Measurements from ENCODE around the gene DNAJB4.
"Not testable (repeated sequence)": the region's sequence is repeated elsewhere in the genome, so short reads cannot be mapped to it uniquely, and the experiment has no call there.

DNAJB4 gene

DNA sequence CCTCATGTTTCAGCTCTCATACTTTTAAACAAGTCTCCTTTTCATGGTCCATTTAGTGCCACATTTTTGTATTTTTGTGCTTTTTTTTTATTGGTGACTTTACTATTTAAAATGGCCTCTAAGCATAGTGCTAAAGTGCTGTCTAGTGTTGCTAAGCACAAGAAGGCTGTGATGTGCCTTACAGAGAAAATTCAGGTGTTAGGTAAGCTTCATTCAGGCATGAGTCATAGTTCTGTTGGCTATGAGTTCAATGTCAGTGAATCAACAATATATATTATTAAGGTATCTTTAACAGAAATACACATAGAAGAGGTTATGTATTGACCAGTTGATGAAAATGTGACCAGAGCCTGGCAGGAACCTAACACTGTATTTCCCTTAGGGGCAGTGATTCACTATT, 13.1 kb upstream of the DNAJB4 start:
- DNase-seq = no peak

DNA sequence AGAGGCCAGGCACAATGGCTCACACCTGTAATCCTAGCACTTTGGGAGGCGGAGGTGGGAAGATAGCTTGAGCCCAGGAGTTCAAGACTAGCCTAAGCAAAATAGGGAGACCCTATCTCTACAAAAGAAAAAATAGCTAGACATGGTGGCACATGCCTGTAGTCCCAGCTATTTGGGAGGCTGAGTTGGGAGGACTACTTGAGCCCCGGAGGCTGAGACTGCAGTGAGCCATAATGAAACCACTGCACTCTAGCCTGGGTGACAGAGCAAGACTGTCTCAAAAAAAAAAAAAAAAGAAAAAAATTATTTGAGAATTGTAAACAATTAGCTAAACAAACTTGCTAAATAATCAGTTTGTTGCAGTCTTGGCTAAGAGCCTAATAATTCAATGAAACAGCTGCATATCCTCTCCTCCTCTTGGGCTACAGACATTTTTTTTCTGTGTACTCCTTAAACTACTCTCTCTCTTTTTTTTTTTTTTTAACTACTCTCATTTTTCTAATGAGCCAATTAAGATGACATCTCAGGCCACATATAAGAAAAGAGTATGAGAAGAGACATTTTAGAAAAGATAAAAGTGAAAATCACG, 10.5 kb upstream of the DNAJB4 start:
- no peak for DNase-seq

DNA sequence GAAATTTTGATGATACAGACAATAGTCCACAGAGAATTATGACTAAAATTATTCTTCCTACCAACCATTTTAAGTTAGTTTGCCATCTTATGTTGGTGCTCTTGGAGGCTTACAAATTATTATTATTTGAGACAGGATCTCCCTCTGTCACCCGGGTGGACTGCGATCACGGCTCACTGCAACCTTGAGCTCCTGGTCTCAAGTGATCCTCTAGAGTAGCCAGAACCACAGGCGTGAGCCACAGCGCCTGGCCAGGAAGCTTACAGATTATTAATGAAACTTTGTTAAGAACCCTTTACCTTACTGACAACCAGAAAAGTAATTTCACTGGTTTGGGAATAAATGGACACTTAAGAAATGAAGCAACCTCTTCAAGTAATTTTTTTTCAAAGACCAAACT, 8.0 kb upstream of the DNAJB4 start:
- DNase-seq = no peak

DNA sequence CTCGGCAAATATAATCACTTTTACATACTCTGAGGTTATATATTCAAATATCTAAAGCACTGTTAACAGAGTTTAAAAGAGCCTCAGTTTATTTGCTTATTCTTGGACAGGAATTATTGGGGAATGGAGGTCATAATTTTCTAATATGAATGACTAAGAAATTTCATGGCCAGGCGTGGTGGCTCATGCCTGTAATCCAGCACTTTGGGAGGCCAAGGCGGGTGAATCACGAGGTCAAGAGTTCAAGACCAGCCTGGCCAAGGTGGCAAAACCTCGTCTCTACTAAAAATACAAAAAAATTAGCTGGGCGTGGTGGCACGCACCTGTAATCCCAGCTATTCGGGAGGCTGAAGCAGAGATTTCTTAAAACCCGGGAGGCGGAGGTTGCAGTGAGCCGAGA, 4.2 kb upstream of the DNAJB4 start:
- DNase-seq = not testable (repeated sequence)

DNA sequence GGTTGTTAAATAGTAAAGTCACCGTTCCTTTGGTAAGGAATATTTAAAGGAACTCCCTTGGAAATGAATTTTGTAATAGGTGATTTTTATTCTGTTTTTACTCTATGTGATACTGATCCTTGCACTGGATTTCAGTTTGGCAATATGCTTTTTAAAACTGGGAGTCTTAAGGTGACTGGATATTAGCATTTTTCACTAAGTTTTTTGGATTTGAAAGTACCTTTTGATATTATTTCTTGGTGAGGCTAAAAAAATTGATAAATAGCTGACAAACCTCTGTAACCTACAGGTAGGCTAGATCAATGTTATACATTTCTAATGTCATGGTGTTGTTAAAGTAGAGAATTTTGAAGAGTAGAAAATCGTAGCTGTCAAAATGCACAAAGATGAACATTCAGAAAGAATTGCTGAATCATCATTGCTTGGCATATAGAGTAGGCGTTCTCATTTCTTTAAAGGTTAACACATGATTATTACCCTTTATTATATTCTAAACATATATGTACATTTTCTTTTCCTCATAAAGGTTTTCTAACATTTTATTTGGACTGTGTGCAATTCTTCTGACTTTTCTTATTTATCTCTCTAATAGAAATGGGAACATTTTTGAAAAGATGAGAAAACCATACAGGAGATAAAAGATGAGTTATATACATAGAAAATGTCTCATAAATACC, 1.5 kb upstream of the DNAJB4 start:
- DNase-seq = no peak

DNA sequence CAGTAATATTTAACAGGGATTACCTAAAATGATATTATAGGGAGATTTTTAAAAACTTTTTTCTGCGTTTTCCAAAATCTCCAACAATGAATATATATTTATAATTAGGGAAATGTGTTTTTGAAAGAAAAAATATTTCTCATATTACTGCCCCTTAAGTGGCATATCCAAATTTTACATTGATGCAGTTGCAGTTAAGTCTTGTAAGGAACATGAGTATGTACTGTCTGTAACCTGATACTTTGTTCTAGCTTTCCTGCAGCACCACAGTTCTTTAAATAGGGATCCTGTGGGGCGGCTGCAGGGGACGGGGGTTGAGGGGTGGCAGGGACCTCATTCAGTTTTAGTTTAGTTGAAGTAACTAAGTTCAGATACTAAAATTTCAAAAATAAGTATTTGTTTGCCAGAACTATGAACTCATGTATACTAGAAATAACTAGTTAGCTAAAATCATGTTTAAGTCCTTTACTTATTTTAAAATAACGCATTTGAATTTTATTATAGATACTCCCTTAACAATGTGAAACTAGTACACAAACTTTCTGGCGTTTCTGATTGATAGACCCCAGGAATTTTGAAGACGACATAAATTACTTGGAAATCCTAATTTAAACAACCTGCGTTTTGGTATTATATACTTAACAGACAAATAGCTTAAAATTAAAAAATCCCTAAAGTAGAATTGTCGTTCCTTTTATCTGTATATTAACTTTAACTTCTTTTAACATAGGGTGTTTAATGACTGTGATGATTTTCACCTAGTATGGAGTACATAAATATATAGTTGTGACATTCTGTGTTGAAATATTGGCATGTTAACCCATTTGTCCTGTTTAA, 639 bp upstream of the DNAJB4 start:
- DNase-seq = peak; percentile 79

DNA sequence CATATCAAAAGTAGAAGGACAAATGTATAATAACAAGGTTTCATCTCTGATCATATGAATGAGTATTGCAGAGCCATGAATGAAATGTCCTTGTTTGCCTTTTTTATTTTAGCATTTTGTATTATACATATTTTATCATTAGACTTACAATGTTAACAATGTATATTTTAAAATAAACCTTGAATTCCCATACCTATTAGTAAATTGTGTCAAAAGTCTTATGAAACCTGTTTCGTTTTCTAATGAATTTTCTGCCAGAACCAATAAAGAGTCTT, 646 bp downstream of the DNAJB4 start:
- no peak for DNase-seq

DNA sequence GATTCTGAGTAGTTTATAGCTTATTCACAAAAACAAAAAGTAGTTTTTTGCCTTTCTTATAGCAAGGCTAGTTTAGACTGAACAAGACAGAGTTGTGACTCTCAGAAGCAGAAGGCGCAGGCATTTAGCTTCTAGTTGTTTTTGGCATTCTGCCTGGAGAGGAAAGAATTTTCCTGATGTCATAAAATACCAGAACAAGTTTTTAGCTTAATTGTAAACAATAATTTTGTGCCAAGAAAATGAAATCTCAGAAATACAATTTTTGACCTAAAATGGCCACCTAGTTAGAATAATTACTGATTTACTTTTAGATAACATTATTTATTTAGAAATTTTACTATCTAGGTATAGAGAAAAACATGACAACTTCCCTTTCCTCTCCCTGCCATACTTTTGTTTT, 1.0 kb downstream of the DNAJB4 start:
- peak; percentile 57 for DNase-seq

DNA sequence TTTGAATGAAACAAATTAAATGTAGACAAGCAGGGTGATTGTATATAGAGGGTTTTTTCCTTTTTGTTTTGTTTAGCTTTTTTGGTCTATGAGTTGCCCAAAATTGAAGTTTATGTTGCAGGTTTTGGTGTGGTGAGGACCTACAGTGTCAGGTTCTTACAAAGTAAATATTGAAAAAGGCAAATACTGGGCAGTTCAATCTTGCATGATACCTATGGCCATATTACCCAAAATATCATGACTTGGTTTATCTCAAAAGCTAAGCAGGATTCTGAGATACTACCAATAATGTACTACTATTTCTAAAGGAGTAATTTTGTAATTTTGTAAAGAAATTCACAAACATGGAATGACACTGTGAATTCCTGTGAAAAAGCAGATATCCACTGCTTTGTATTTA, 1.8 kb downstream of the DNAJB4 start:
- no peak for DNase-seq

DNA sequence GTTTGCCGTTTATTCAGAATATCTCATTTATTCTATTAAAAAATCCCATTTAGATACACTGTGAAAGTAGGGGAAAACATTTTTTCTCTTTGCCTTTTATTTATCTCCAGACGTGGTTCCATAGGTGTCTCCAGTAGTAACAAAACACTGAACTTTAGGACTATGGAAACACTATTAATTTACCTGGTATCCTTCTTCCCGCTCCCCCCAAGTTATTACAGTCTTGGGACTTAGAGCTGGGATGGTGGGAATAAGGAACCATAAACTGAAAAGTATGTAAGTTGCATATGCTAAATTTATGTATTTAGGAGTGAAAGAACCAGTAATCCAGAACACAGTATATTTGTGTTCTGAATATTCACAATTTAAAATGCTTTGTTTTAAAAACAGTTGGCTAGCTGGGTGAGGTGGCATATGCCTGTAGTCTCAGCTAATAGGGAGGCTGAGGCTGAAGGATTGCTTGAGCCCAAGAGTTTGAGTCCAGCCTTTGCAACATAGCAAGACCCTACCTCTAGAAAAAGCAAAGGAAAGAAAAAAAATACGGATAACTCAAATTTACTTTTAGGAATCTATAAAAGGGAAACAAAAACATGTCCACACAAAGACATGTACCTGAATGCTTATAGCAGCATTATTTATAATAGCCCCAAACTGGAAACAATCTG, 3.1 kb downstream of the DNAJB4 start:
- no peak for DNase-seq

DNA sequence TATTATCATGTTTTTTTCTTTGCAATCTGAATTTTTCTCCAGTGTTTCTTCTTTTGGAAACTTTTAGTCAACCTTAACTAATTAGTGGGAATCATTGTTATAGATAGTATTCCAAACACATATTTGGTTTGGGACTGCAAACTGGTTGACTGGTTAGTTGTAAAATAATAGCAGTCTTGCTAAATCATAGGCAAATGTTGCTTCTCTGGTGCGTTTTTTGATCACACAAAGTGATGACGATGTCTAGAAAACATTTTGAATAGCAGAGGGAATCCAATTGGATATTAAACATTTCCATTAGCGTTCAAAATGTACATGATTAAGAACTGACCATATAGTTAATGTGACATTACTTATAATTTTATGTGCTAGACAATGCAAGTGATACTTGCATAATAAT, 4.5 kb downstream of the DNAJB4 start:
- DNase-seq = no peak

DNA sequence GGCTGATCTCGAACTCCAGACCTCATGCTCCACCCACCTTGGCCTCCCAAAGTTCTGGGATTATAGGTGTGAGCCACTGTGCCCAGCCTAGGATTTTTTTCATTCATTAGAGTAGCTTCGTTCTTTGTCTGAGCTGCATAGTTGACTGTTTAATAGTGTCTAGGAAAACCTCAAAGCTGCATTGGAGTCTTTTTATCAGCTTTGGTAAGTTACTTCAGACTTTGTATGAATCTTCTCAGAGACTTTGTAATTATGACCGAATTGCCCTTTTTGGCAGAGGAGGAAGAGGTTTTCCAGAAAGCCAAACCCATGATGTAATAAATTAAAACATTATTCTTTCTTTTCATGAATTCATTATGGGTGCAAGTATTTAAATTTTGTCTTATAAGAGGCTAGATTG, 5.1 kb downstream of the DNAJB4 start:
- no peak for DNase-seq

DNA sequence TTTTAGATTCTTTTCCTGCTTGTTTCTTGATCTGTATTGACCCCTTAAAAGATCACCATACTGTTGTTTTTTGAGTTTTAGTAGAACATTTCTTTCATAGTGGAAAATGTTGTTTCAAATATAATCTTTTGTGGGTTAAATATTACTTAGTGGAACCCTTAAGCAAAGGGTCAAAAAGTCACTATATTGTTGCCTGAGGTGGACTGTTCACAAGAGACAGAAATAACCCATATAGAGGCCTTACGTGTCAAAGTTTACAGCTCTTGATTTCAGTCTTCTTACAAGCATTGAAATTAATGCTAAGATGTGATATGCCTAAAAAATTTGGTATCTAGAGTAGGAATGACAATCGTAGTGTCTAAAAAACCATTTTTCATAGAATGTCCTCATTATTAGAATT, 6.3 kb downstream of the DNAJB4 start:
- DNase-seq = no peak

DNA sequence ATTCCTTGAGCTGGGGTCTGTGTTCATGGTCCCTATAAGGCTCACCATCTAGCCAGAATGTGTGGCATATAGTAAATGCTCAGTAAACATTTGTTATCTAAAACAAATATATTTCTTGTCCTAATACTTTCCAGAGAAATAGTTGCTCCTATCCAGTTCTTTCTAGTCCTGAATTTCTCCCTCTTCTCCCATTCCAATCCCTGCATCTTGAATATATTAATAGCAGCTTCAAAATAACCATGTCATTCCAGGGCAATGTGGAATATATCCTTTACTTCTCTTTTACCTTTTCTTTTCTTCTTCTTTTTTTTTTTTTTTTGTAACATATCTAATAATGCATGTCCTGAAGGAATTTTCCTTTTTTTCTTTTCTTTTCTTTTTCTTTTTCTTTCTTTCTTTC, 10.4 kb downstream of the DNAJB4 start:
- no peak for DNase-seq

DNA sequence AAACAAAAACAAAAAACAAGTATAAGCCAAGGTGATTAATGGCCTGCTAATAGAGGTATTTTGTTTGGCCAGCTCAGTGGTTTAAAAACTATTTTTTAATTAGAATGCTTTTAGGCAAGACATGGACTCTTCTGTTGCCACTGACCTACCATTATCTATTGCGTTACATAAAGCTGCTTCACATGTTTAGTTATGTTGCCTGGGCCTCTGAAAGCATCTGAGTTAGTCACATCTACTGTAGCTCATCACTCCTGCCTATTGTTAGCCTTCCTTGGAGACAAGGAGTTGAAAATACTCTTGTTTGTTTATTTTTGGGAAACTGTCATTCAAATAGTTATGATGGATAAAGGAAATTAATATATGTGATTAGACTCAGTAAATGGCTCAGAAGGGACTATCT, 14.3 kb downstream of the DNAJB4 start:
- no peak for DNase-seq

DNA sequence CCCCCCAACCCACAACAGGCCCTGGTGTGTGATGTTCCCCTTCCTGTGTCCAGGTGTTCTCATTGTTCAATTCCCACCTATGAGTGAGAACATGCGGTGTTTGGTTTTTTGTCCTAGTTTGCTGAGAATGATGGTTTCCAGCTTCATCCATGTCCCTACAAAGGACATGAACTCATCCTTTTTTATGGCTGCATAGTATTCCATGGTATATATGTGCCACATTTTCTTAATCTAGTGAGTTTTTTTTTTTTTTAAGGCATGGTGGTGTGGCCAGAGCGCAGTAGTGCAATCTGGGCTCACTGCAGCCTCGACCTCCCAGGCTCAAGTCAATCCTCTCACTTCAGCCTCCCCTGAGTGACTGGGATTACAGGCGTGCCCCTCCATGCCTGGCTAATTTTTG, 16.4 kb downstream of the DNAJB4 start:
- DNase-seq = not testable (repeated sequence)

DNA sequence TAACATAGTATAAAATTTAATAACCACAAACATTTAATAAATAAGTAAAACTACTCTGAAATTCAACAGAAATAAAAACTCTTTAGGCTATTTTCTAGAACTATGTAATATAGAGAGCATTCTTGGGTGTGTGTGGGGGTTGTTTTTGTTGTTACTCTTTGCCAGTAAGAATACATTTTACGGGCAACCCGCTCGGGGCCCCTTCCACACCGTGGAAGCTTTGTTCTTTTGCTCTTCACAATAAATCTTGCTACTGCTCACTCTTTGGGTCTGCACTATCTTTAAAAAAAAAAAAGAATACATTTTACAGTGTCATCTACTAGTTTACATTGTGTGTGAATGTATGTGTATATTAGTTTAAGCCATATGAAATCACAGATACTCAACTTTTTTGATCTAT, 25.1 kb downstream of the DNAJB4 start:
- no peak for DNase-seq

DNA sequence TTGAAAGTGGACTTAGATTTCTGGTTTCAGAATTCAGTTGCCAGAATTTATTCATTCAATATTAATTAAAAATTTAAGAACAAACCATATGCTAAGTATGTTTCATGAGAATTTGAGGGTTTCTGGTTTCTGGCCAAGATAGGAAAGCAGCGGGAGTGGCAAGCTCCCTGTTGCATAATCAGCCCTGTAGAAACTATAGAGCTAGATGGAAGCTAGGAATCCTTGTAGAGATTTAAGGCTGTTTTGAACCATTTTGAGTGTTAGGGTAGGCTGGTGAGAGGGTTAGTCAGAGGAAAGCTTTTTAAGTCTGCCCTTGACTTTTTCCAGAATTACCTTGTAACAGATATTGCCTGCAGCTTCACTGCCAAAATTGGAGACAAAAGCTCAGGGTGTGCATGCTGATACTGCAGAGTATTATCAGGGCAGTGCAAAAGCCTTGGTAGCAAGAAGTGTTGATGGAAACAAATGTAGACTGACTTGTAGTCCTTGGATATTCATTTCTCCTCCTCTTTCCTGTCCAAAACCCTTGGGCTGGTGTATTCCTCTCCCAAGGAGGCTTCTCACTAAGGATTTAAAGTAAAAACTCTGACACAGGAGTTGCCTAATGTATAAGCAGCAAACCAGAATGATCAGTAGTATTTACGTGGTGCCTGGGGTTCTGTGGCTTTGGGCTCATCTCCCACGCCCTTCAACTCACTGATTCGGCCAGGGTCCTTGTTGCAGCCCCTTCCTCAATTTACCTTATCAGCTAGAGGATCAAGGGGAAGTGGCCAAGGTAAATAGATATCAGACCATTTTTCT, 28.5 kb downstream of the DNAJB4 start:
- no peak for DNase-seq

DNA sequence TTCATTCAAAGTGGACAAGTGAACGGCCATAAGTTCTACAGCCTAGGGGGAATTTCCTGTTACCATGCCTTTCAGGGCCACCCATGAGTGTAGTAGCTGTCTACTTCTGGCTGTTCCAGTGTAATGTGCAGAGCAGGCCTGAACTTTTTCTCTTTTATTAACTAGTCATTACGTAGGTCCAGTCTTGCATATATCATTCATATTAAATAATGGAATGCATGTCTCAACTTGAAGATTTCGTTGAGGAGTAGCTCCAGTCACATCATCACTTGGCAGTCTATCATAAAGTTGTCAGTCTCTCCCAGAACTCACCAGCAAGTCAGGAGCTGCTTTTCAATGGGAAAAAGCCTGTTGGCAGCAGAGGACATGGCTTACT, 29.0 kb downstream of the DNAJB4 start:
- no peak for DNase-seq

DNA sequence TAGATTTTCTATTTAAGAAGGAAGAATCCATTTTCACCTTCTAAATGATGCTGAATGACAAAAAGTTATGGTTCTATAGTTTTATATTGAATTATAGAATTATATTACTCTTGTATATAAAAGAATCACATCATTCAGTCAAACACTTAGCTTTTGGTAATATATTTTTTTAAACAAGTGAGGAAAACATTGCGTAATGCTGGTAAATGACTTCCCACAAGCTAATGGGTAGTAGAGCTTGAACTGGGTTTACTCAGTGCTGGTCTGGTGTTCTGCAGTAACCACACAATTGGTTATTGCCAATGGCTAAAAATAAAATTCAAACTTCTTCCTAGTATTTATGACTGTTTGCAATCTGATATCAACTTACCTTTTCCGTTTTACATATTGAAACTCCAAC, 30.4 kb downstream of the DNAJB4 start:
- no peak for DNase-seq

DNA sequence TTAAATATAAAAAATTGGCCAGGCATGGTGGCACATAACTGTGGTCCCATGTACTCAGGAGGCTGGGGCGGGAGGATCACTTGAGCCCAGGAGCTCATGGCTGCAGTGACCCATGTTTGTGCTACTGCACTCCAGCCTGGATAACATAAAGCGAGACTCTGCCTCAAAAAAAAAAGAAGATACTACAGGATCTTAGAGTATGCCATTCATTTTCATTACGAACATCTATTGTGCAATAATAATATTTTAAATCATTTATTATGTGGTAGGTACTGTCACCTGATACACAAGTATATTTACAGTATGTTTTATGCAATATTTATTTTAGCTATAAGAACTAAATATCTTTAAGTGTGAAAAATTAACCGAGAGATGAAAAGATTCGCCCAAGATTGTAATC, 31.7 kb downstream of the DNAJB4 start:
- DNase-seq = no peak

DNA sequence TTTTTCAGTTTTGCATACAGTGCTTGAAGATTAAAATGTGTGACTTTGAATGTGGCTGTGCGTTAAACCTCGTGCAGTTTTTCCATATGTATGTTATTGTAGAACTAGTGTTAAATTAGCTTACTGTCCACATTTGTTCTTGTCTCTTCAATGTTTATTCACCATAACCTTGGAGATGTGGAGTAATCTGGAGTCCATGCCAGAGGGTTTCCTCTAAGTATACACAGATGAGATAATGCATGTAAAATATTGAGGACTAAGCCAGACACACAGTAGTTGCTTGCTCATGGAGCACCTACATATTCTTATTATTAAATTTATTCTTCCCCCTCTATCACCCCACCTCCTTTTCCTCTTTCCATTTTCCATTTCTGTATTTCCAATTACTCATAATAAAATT, 33.3 kb downstream of the DNAJB4 start:
- no peak for DNase-seq

DNA sequence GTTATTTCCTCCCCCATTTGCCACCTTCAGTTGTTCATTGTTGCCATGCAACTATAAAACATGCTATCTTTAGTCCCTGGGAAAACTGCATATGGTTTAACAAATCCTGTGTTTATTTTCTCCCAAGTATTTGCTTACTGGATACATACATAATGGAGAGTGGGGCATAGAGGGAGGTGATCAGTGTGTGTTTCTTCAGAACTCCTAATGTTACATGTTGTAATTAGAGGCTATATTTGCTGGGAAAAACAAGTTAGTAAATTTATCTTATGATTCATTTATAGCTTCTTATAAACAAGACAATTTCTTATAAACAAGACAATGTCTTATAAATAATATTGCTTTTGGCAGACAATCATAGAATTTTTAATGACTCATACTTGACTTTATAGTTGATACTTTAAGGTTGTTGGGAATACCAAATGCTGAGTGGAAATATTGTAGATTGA, 33.8 kb downstream of the DNAJB4 start:
- DNase-seq = no peak

All from femur (tissue), 1 donor.